Glutamatergic neuron (in vitro differentiated cells): ENCODE data around the gene NT5C1A. TPM values are rescaled to one million over a fixed set of nuclear protein-coding genes. Genes with fewer than 3 reads are reported as not detected.

ENCODE experiments used
- DNase-seq: peaks from one replicate; pipeline ENCODE4 v3.0.0; 2022
- H3K27ac Mint-ChIP-seq: one replicate; pipeline ENCODE4 v1.8.0; 2020; ENCODE audit warnings: mild to moderate bottlenecking, mixed read lengths, inconsistent platforms; ENCODE audit not compliant: unreplicated experiment
- H3K27me3 Mint-ChIP-seq: one replicate; pipeline ENCODE4 v1.8.0; 2020; ENCODE audit warnings: mild to moderate bottlenecking, moderate library complexity, mixed read lengths, inconsistent platforms; ENCODE audit not compliant: unreplicated experiment
- H3K36me3 Mint-ChIP-seq: one replicate; pipeline ENCODE4 v1.8.0; 2020; ENCODE audit warnings: mild to moderate bottlenecking, mixed read lengths, inconsistent platforms; ENCODE audit not compliant: unreplicated experiment
- H3K4me1 Mint-ChIP-seq: one replicate; pipeline ENCODE4 v1.8.0; 2020; ENCODE audit warnings: mild to moderate bottlenecking, low read depth, mixed read lengths, inconsistent platforms; ENCODE audit not compliant: unreplicated experiment
- H3K4me3 Mint-ChIP-seq: one replicate; pipeline ENCODE4 v1.8.0; 2020; ENCODE audit warnings: mild to moderate bottlenecking, mixed read lengths, inconsistent platforms; ENCODE audit not compliant: unreplicated experiment
- H3K9me3 Mint-ChIP-seq: one replicate; pipeline ENCODE4 v1.8.0; 2020; ENCODE audit warnings: mild to moderate bottlenecking, moderate library complexity, mixed read lengths, inconsistent platforms; ENCODE audit not compliant: unreplicated experiment
- CTCF ChIP-seq: fragments of 200-600 bp; sonication (generic); IDR thresholded peaks from one replicate; pipeline ENCODE4 v1.5.0; 2021; ENCODE audit not compliant: partially characterized antibody, unreplicated experiment
- total RNA-seq: library from RNA; stranded (reverse); fragmentation: NEBNext Ultra II Directional; extraction: Animal tissue kit (Norgen Biotek cat#: 25700); gene quantifications from one replicate; pipeline ENCODE4 v1.2.1, GENCODE V29; 2021; ENCODE audit not compliant: unreplicated experiment

NT5C1A gene
- total RNA-seq, 1 donor from 2014 or later, result not detected

DNA sequence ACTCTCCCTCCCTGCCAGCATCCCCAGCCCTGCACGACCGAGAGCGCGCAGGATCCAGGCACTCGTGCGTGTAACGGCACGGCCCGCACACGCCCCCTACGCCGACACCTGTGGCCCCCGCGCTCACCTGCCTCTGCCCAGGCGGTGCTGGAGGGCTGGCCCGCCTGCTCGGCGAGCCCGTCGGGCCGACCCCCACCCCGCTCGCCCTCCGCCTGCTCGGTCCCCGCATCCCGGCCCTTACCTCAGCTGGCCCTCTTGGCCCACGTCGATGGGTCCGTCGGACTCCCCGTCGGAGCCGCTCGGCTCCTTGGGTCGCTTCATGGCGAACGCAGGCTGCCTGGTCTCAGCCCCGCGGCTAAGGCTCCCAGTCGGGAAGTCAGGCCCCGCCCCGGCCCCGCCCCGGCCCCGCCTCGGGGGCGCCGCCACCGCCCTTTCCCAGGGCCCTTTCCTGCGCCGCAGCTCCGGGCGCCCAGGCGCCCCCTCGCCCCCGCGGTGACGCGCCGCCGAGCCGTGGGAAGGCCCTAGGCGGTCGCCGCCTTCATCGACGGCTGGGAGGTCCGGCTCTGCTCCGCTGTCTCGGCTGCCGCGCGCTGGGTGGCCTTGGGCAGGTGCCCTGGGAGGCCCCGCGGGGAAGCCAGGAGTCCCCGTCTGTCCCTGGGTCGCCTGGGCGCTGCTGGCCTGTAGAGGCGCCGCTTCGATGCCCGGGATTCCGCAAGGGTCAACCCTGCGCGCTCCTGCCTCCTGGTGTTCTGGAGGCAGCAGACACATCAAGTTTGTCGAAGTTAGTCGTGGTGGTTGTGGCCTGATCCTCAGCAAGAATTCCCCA is 32.4 kb downstream of the NT5C1A start, which contains the start of gene HEYL:
Gene HEYL, minus strand, starts transcription at position 339 of the 826 bp plus-strand sequence. Its CDS starts 18 bp downstream, at position 321.
- Mint-ChIP-seq H3K9me3 (peaks cover 8% of the 10 kb centered on the region), H3K27ac (no peak within 1 kb of the TSS), H3K27me3 (peaks cover 15% of the 10 kb centered on the region), H3K36me3 (peaks cover 5% of the 10 kb centered on the region), H3K4me1 (peaks cover 17% of the 10 kb centered on the region), H3K4me3 (peak within 1 kb of the TSS; percentile 79)
- DNase-seq, result peak; percentile 78
- TF ChIP-seq CTCF, result no peak

GRCh38 chr1:39638965-39639304 is 33.0 kb downstream of the NT5C1A start:
- peaks cover 18% of the 10 kb centered on the region for H3K4me1 Mint-ChIP-seq
- H3K27me3 Mint-ChIP-seq, result peaks cover 12% of the 10 kb centered on the region
- DNase-seq, result no peak
- peaks cover 6% of the 10 kb centered on the region for H3K9me3 Mint-ChIP-seq
- no peak overlapping the region for H3K27ac Mint-ChIP-seq
- peaks cover 2% of the 10 kb centered on the region for H3K36me3 Mint-ChIP-seq
- TF ChIP-seq CTCF, result no peak
- peak overlapping the region; percentile 79 for H3K4me3 Mint-ChIP-seq

GRCh38 chr1:39637361-39637760 is 34.5 kb downstream of the NT5C1A start:
- H3K4me1 Mint-ChIP-seq, result peaks cover 22% of the 10 kb centered on the region
- no peak for TF ChIP-seq CTCF
- H3K27me3 Mint-ChIP-seq, result peaks cover 14% of the 10 kb centered on the region
- H3K36me3 Mint-ChIP-seq, result no peaks in the 10 kb centered on the region
- DNase-seq, result no peak
- peaks cover 4% of the 10 kb centered on the region for H3K9me3 Mint-ChIP-seq
- peak overlapping the region; percentile 70 for H3K4me3 Mint-ChIP-seq
- H3K27ac Mint-ChIP-seq, result peak overlapping the region; percentile 68

DNA sequence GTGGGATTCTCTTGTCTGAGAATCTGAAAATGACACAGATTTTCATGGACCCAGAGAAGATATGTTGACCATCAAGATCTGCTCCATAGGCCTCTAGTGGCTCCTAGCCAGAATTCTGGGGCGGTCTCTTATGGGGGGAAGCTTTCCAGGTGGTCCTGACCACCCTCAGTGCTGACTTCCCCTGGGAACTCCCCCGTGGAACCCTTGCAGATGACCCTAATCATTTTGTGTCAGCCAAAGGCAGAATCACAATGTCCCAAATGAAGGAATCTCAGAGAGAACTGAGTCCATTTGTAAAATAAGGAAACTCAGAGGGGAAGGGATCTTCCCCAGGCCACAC is 36.1 kb downstream of the NT5C1A start:
- H3K9me3 Mint-ChIP-seq, result peaks cover 4% of the 10 kb centered on the region
- no peak for DNase-seq
- peaks cover 22% of the 10 kb centered on the region for H3K4me1 Mint-ChIP-seq
- peak overlapping the region; percentile 60 for H3K4me3 Mint-ChIP-seq
- peaks cover 14% of the 10 kb centered on the region for H3K27me3 Mint-ChIP-seq
- no peaks in the 10 kb centered on the region for H3K36me3 Mint-ChIP-seq
- no peak for TF ChIP-seq CTCF
- H3K27ac Mint-ChIP-seq, result no peak overlapping the region

- Mint-ChIP-seq H3K4me1 (peaks cover 27% of the 10 kb centered on the region), H3K27me3 (peaks cover 18% of the 10 kb centered on the region), H3K9me3 (peaks cover 4% of the 10 kb centered on the region), H3K4me3 (peak overlapping the region; percentile 60), H3K36me3 (peaks cover 3% of the 10 kb centered on the region), H3K27ac (peak overlapping the region; percentile 36)
- no peak for DNase-seq
- TF ChIP-seq CTCF, result no peak
Measured at GRCh38 chr1:39635205-39635870, 36.6 kb downstream of the NT5C1A start.
